ENCODE data around the gene AMBRA1.

Gene AMBRA1

GRCh38 chr11:46472662-46472994 lies 121.2 kb downstream of the AMBRA1 start:
- no peak for DNase-seq

GRCh38 chr11:46471943-46472661 lies 121.7 kb downstream of the AMBRA1 start:
- DNase-seq = no peak

GRCh38 chr11:46469926-46470325 lies 123.9 kb downstream of the AMBRA1 start:
- DNase-seq = no peak

- DNase-seq = peak; percentile 5
These were observed 128.1 kb downstream of the AMBRA1 start for GRCh38 chr11:46465683-46466082.

DNA sequence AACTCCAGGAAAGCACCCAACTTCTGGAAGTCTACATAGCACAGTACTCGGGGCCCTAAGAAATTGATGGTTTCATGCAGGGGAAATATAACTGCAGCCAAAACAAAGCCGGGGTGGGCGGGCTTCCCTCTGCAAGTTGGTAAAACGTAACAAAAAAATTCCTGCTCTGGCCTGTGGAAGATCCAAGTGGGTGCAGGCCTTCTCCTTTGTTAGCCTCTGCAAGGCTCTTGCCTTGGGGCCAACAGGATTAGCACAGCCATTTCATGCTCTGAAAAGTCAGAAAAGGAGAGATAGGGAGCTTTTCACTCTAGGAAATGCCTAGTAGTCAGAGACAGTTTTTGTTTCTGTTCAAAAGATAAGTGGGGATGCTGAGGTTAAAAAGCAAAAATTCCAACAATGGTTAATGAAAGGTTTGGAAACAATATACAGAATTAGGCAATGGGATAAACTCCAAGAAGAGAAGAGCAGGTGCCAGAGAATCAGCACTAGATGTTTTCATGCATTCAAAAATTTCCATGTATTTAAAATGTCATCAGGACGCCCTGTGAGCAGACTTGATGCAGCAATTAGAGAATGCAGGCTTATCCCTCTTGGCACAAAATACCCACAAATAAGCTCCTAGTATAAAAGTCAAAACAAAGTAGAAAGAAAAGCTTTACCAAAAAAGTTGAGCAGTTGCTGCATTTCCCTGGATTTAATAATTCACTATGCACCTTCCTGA lies 130.0 kb downstream of the AMBRA1 start:
- DNase-seq = no peak

DNA sequence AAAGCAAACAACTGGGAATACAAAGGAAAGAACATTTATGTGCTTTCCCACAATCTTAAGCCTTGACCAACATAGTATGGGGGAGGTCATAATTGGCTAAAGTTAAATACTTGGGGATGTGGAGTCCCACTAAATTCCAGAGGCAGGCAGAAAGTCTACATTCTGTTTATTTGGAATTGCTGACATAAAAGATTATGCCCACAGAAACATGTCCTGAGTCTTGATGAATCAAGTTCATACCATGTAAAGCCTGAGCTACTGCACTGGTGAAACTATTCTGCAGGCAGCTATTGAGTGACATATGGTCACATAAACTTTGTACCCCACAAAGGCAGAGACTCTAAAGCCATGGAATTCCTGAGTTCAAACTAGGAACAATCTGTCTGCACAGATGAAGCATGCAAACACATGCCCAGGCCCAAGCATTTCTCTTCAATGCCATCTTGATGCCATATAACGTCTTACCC lies 132.3 kb downstream of the AMBRA1 start:
- no peak for DNase-seq

DNA sequence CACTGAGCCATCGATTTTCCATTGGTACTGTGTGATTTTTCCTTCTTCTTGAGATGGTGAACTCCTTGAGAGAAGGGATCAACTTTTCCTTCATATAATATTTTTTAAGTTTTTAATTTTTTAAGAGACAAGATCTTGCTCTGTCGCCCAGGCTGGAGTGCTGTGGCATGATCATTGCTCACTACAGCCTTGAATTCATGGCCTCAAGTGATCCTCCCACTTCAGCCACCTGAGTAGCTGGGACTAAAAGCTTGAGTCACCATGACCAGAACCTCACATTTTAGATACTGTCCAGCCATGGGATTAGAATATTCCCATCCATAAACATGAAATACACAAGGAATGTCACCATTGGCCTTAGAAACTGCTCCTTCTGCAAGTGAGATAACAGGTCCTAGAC lies 135.3 kb downstream of the AMBRA1 start:
- no peak for DNase-seq

DNA sequence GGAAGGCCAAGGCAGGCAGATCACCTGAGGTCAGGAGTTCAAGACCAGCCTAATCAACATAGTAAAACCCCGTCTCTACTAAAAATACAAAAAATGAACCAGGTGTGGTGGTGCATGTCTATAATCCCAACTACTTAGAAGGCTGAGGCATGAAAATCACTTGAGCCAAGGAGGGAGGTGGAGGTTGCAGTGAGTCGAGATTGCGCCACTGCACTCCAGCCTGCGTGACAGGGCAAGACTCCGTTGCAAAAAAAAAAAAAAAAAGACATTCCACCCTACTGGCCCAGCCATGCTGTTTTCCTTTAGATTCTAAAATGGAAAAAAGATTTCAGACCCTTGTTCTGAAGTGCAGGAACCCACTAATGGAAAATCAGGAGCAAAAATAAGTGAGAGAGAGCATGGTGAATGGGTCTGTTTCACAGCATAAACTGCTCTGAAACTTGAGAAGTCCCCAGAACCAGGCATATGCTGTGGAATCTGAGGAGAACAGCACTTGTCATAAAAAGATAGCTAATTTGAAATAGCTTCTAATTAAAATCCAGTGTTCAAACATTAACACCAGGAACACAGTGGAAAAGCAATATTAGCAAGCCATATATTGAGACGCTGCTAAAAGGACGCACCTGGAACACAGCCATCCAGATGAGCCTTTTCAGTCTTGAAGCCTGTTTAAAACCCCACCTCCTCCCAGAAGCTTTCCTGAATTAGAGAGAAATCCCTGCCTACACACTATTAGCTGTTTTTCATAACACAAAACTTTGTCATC lies 136.0 kb downstream of the AMBRA1 start:
- DNase-seq = peak; percentile 18

DNA sequence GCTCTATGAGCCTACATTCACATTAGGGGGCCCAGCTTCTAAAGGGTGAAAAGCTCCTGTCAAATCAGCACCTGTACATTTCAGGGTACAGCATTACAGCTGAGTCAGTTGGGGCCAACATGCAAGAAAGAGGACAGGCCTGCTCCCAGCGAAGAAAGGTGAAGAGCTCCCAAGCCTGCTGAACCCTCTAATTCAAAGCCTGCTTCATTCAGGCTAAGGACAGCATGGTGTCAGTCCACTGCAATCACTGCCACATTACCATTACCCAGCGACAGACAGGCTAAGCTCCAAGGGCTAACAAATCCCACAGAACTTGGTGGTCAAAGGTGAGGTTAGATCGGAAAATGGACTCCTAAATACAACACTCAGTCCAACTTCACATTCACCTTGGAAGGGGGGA lies 136.8 kb downstream of the AMBRA1 start:
- no peak for DNase-seq

DNA sequence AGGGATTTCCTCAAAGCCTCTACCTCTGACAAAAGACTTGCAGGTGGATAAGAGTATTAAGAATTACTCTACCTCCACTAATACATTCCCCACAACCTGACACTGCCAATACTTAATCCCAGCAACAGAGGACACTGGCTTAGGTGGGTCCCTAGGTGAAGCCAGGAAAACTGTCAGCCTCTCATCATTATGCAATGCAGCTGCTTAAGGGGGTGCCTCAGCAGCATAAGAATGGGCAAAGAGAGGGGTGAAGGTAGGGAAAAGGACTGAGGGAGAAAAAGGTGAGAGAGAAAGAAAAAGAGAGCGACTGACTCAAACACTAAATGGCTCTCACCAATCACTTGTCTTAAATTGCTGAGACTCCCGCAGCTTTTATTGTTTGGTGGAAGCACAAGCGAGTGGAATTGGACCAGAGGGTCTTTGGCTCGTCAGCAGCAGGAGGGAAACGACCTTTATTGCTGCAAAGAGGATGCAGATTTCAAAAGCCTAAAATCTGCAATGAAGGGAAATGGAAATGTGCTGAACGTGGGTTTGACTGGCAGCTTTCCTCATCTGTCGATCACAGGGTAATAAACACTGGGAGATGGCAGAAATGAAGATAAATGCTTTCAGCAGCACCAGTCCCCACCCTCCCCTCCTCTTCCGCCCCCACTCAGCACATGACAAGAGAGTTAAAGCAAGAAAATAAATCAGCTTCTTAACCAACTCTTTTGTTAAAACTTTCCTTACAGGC lies 137.4 kb downstream of the AMBRA1 start:
- peak; percentile 21 for DNase-seq

DNA sequence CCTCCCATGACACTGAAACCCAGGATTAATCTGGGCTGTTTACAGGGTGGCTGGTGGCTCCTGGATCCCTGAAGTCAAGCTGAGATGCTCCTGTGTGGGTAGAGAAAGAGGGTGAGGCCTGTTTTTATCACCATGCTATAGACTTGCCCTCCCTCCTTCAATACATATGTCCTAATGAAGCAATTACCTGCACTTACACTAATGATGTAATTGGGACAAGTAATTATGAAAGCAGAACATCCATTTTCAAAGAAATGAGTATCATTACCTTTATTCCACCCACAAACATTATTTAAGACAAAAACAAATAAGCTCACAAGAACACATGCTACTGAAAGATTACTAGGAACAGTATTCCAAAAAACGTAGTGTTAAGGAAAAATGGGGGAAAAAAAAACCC lies 138.0 kb downstream of the AMBRA1 start:
- DNase-seq = no peak

DNA sequence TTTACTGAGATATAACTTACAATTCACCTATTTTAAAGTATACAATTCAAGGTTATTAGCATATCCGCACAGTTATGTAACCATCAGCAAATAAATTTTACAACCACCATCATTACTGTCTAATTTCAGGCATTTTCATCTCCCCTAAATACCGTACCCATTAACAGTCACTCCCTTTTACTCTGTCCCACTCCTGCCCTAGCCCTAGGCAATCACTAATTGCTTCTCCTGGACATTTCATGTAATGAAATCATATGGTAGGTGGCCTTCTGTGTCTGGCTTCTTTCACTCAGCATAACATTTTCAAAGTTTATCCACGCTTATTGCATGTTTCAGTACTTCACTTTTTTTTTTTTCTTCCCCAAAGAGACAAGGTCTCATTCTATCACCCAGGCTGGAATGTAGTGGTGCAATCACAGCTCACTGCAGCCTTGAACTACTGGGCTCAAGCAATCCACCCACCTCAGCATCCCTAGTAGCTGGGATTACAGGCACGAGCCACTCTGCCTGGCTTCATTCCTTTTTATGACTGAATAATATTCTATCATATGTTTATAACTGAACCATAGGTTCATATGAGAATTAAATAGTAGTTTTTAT lies 140.8 kb downstream of the AMBRA1 start:
- no peak for DNase-seq

DNA sequence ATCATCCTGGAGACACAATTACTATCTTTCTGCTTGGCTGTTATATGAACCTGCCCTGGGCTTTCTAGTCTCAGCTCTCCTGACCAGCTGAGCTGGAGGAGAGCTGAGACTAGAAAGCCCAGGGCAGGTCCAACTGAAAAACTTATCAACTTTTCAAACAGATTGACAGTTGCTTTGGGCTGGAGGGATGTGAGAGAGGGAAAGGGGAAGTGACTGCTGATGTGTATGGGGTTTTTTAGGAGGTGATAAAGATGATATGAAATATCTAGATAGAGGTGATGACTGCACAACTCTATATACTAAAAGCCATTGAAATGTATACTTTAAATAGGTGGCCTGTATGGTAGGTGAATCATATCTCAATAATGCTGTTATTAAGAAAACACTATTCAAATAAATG lies 142.1 kb downstream of the AMBRA1 start:
- peak; percentile 14 for DNase-seq

DNA sequence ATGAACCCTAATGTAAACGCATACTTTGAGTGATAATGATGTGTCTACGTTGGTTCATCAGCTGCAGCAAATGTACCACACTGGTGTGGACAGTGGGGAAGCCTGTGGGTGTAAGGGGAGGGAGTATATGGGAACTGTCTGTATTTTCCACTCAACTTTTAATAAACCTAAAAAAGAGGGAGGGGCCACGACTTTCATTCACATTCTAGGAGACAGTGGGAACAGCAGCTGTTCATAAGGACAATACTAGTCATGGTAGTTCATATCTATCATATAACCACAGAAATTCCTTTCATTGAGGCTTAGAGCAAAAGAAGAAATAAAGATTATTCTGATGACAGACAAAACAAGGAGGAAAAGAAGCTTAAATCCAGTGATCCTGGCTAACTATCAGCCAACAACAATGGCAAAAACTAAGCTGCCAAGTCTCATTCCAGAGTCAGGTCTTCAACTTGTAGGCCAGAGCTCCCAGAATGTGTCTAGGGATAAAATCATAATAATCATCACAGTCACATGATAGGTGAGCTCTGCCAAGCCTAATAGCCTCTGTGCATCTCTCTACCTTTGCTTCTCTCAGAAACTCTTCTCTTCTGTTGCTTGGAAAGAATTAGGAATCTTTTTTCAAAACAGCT lies 142.9 kb downstream of the AMBRA1 start:
- no peak for DNase-seq

DNA sequence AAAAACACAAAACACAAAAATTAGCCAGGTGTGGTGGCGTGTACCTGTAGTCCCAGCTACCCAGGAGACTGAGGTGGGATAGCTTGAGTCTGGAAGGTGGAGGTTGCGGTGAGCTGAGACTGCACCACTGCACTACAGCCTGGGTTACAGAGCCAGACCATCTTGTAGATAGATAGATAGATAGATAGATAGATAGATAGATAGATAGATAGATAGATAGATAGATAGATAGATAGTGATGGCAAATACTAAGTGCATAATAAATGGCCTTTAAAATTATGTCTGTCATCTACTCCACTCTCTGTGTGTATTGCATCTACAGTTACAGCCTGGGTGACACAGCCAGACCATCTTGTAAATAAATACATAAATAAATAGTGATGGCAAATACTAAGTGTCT lies 146.3 kb downstream of the AMBRA1 start:
- no peak for DNase-seq

GRCh38 chr11:46445920-46446771 lies 147.7 kb downstream of the AMBRA1 start:
- no peak for DNase-seq

GRCh38 chr11:46445192-46445919 lies 148.5 kb downstream of the AMBRA1 start:
- DNase-seq = no peak

GRCh38 chr11:46444305-46444704 lies 149.5 kb downstream of the AMBRA1 start:
- DNase-seq = no peak

DNA sequence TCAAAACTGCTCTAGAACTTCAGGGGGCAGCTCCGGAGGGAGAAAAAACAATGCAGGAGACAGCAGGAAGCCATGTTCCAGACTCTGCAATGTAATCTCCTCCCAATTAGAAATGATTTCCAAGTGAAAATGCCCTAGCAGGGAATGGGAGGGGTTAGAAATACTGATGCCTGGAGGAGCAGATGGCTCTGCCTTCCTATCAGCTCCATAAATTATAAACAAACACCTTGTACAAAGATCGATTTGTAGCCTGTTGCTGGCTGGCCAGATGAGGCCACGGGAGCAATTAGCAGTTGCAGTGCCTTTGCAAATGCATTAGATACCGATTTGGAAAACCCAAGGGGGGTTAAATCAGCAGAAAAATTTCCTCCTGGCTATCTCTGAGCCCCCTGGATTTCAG lies 155.6 kb downstream of the AMBRA1 start:
- DNase-seq = no peak

DNA sequence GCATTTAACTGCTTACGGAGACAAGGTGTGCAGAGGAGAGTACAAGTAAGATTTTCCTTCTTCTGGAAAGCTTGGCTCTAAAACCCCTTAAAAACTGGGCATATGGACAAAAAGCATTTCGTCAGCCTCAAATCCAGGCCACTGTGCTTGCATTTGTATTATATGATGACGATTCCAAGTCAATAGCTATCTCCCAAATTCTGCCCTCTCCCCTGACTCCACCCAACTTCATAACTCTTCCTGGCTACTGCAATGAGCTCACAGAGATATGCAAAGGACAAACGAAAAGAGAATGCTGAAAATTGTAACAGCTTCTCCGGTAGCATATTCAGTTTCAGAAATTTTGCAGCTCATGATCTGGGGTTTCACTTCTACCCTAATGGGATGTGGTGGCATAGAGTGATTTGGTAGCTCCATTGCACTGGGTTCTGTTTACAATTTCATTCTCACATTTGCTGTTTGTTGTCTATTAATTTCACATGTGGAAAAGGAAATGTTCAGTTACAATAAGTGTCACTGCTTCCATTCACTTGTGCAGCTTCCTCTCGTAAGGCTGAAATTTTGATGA lies 156.6 kb downstream of the AMBRA1 start:
- DNase-seq = no peak

Data from inflammatory macrophage treated with lipopolysaccharide for 4 hours (primary cell).